HepG2 (cell line): ENCODE measurements around the gene FBXL12. TPM values are rescaled to one million over a fixed set of nuclear protein-coding genes. Genes with fewer than 3 reads are reported as not detected.

ENCODE experiments used
- ATAC-seq: fragments of 200-7000 bp; cut with Tn5 transposase; 3 replicates; pipeline ENCODE4 v1.9.1; 2020; ENCODE audit warnings: mild to moderate bottlenecking, moderate library complexity
- BruUV-seq: library from RNA; stranded (reverse); fragments of 400-500 nt; replicated peaks from 2 replicates; lab custom pipeline; 2021; lab: Mats Ljungman, UMichigan
- CTCF ChIA-PET: fragments of 300-600 bp; formaldehyde crosslinking; extraction: SDS; loops from one replicate; lab custom pipeline; 2021; ENCODE audit warnings: low total read pairs, inconsistent platforms, low intra/inter-chr PET ratio; lab: Yijun Ruan, JAX
- POLR2A ChIA-PET: fragments of 350-600 bp; sonication (Branson Sonifier 250); formaldehyde crosslinking; loops from one replicate; lab custom pipeline; 2020; ENCODE audit warnings: antibody characterized with exemption, inconsistent platforms; lab: Yijun Ruan, JAX
- DNase-seq: peaks from one replicate; pipeline ENCODE4 v3.0.0-alpha.2; 2015; ENCODE audit warnings: low spot score
- FAIRE-seq: peaks from 3 replicates; lab custom pipeline; 2011; peaks lifted over from hg19 to GRCh38; lab: Jason Lieb, UNC
- H2AFZ ChIP-seq: one replicate; pipeline ENCODE4 v1.6.1; 2011; ENCODE audit warnings: low read length, inconsistent platforms
- H3K27ac ChIP-seq: fragments of 300-600 bp; 3 replicates; pipeline ENCODE4 v1.8.0; 2011; ENCODE audit warnings: mixed run types, mild to moderate bottlenecking, mixed read lengths, low read length, inconsistent platforms; ENCODE audit not compliant: insufficient read depth; ENCODE audit errors: extremely low read length
- H3K27me3 ChIP-seq, 2 experiments: fragments of 200-600 bp in 1 of 2; 2 replicates in 1 of 2; 3 replicates in 1 of 2; pipeline versions ENCODE4 v1.6.0 to v1.8.0; 2011; ENCODE audit warnings: low read length in 2 of 2, mild to moderate bottlenecking in 2 of 2, moderate library complexity in 2 of 2, inconsistent platforms in 1 of 2; ENCODE audit not compliant: insufficient read depth in 2 of 2, control insufficient read depth in 1 of 2
- H3K36me3 ChIP-seq, 2 experiments: fragments of 200-600 bp in 1 of 2; replicated peaks in 1 of 2; 2 replicates in 1 of 2; 3 replicates in 1 of 2; pipeline versions ENCODE4 v1.5.1 to v1.8.0; 2011; ENCODE audit warnings: low read length in 2 of 2, inconsistent platforms in 1 of 2; ENCODE audit not compliant: insufficient read depth in 2 of 2, control insufficient read depth in 1 of 2
- H3K4me1 ChIP-seq: 2 replicates; pipeline ENCODE4 v1.5.1; 2012; ENCODE audit warnings: low read length, inconsistent platforms; ENCODE audit not compliant: insufficient read depth
- H3K4me2 ChIP-seq: 2 replicates; pipeline ENCODE4 v1.6.0; 2011; ENCODE audit warnings: low read depth, low read length, inconsistent platforms
- H3K4me3 ChIP-seq, 3 experiments: fragments of 200-600 bp in 1 of 3; sonication (generic), shearing (Covaris generic) in 1 of 3; replicated peaks in 1 of 3; 2 replicates each; pipeline ENCODE4 v1.5.1; 2011 to 2016; ENCODE audit warnings: low read length in 3 of 3, inconsistent platforms in 2 of 3, low read depth in 2 of 3, mild to moderate bottlenecking in 2 of 3, control low read depth in 1 of 3, mixed read lengths in 1 of 3; ENCODE audit not compliant: insufficient read depth in 1 of 3
- H3K79me2 ChIP-seq: one replicate; pipeline ENCODE4 v1.6.1; 2011; ENCODE audit warnings: low read length, inconsistent platforms; ENCODE audit not compliant: insufficient read depth
- H3K9ac ChIP-seq: 2 replicates; pipeline ENCODE4 v1.6.0; 2011; ENCODE audit warnings: mild to moderate bottlenecking, low read depth, low read length, inconsistent platforms; ENCODE audit not compliant: insufficient read depth
- H3K9me3 ChIP-seq: 2 replicates; pipeline ENCODE4 v1.5.1; 2012; ENCODE audit warnings: mild to moderate bottlenecking, low read length
- H4K20me1 ChIP-seq: 2 replicates; pipeline ENCODE4 v1.6.0; 2011; ENCODE audit warnings: inconsistent platforms, mild to moderate bottlenecking, low read length, moderate library complexity; ENCODE audit not compliant: insufficient read depth
- ARNT2 ChIP-seq: sonication (generic); formaldehyde crosslinking; IDR thresholded peaks from 2 replicates; pipeline ENCODE4 v1.8.0; 2022; ENCODE audit warnings: mild to moderate bottlenecking, low read depth, missing genetic modification reagents, moderate library complexity
- BCL6 ChIP-seq: IDR thresholded peaks from 2 replicates; pipeline ENCODE4 v1.6.1; 2016; ENCODE audit warnings: missing genetic modification reagents, missing compliant biosample characterization
- HDAC2 ChIP-seq: sonication (generic); formaldehyde crosslinking; IDR thresholded peaks from 2 replicates; pipeline ENCODE4 v1.4.0; 2020; ENCODE audit warnings: missing genetic modification reagents
- MXI1 ChIP-seq: IDR thresholded peaks from 3 replicates; pipeline ENCODE4 v1.6.1; 2012; ENCODE audit warnings: low read depth, low read length, inconsistent platforms, borderline replicate concordance
- NR2C2 ChIP-seq: sonication (generic); formaldehyde crosslinking; IDR thresholded peaks from 2 replicates; pipeline ENCODE4 v1.4.0; 2020; ENCODE audit warnings: missing genetic modification reagents, mild to moderate bottlenecking, moderate library complexity, borderline replicate concordance
- NRL ChIP-seq: sonication (generic); formaldehyde crosslinking; IDR thresholded peaks from 2 replicates; pipeline ENCODE4 v1.5.0; 2020; ENCODE audit warnings: missing genetic modification reagents, mild to moderate bottlenecking, moderate library complexity, borderline replicate concordance
- RXRA ChIP-seq: sonication (generic); formaldehyde crosslinking; IDR thresholded peaks from 2 replicates; pipeline ENCODE4 v1.5.1; 2020; ENCODE audit warnings: missing genetic modification reagents
- SALL1 ChIP-seq: sonication (generic); formaldehyde crosslinking; IDR thresholded peaks from 2 replicates; pipeline ENCODE4 v1.8.0; 2022; ENCODE audit warnings: mild to moderate bottlenecking, missing genetic modification reagents
- ZFY ChIP-seq: sonication (generic); formaldehyde crosslinking; IDR thresholded peaks from 2 replicates; pipeline ENCODE4 v1.4.0; 2020; ENCODE audit warnings: missing genetic modification reagents
- ZMAT3 ChIP-seq: sonication (generic); formaldehyde crosslinking; conservative IDR thresholded peaks from 2 replicates; pipeline ENCODE4 v1.7.0; 2021; ENCODE audit warnings: missing genetic modification reagents
- ZNF446 ChIP-seq: sonication (generic); formaldehyde crosslinking; IDR thresholded peaks from 2 replicates; pipeline ENCODE4 v1.5.0; 2020; ENCODE audit warnings: mild to moderate bottlenecking, missing genetic modification reagents
- ZNF501 ChIP-seq: sonication (generic); formaldehyde crosslinking; IDR thresholded peaks from 2 replicates; pipeline ENCODE4 v1.5.1; 2020; ENCODE audit warnings: mild to moderate bottlenecking, moderate library complexity, missing genetic modification reagents
- ZNF605 ChIP-seq: sonication (generic); formaldehyde crosslinking; IDR thresholded peaks from 2 replicates; pipeline ENCODE4 v1.8.0; 2022; ENCODE audit warnings: mild to moderate bottlenecking, missing genetic modification reagents
- ZSCAN31 ChIP-seq: sonication (generic); formaldehyde crosslinking; IDR thresholded peaks from 2 replicates; pipeline ENCODE4 v1.5.0; 2020; ENCODE audit warnings: low read depth, mild to moderate bottlenecking, missing genetic modification reagents
- WGBS: methylation state at CpG from one replicate; pipeline ENCODE4 v1.1.6; 2017; ENCODE audit warnings: low lambda C conversion rate; 5-methylcytosine and 5-hydroxymethylcytosine counted together
- in situ Hi-C: cut with HindIII; loops from 2 replicates; pipeline ENCODE4 v1.10.0; 2017; ENCODE audit warnings: low pct_unique_long_range_greater_than_20kb; ENCODE audit not compliant: extremely low pct_ligation_motif_present
- intact Hi-C: fragments of 100-400 bp; cut with micrococcal nuclease; formaldehyde crosslinking; loops from one replicate; pipeline ENCODE4 v1.10.0; 2022; ENCODE audit not compliant: unreplicated experiment
- polyA plus RNA-seq, 8 experiments: library from polyadenylated mRNA; depleted of rRNA in 3 of 8; stranded (reverse) in 7 of 8; unstranded in 1 of 8; fragments of >200 nt; fragmentation: Illumina TruSeq in 4 of 8; extraction: Trizol in 4 of 8; gene quantifications; 2 replicates each; pipeline versions ENCODE4 v1.2.1 to v1.2.3, GENCODE V29; 2011 to 2016; ENCODE audit warnings: low read depth in 4 of 8, missing spikeins in 1 of 8, mixed read lengths in 1 of 8; ENCODE audit not compliant: insufficient read depth in 1 of 8
- total RNA-seq, 5 experiments: library from RNA; depleted of rRNA; stranded (reverse); fragments of >200 nt; fragmentation: Illumina TruSeq; extraction: Trizol; gene quantifications; 2 replicates each; pipeline ENCODE4 v1.2.3, GENCODE V29; 2016; ENCODE audit warnings: low read depth in 1 of 5
- TF ChIP-seq, protein P1 (sequence below): IDR thresholded peaks from 2 replicates; pipeline ENCODE4 v1.6.1; 2016; ENCODE audit warnings: control low read depth
- TF ChIP-seq, protein P2 (sequence below): sonication (generic); formaldehyde crosslinking; IDR thresholded peaks from 2 replicates; pipeline ENCODE4 v1.8.1; 2023; ENCODE audit warnings: mild to moderate bottlenecking, inconsistent platforms, moderate library complexity, missing genetic modification reagents, borderline replicate concordance
- TF ChIP-seq, protein P3 (sequence below): IDR thresholded peaks from 2 replicates; pipeline ENCODE4 v1.6.1; 2016

Gene FBXL12
- total and polyA plus RNA-seq, 2 of the 13 experiments (the other 11 are each of a cell fraction or from before 2014, with no cell fraction given), result 20.4 to 23.1 TPM

DNA sequence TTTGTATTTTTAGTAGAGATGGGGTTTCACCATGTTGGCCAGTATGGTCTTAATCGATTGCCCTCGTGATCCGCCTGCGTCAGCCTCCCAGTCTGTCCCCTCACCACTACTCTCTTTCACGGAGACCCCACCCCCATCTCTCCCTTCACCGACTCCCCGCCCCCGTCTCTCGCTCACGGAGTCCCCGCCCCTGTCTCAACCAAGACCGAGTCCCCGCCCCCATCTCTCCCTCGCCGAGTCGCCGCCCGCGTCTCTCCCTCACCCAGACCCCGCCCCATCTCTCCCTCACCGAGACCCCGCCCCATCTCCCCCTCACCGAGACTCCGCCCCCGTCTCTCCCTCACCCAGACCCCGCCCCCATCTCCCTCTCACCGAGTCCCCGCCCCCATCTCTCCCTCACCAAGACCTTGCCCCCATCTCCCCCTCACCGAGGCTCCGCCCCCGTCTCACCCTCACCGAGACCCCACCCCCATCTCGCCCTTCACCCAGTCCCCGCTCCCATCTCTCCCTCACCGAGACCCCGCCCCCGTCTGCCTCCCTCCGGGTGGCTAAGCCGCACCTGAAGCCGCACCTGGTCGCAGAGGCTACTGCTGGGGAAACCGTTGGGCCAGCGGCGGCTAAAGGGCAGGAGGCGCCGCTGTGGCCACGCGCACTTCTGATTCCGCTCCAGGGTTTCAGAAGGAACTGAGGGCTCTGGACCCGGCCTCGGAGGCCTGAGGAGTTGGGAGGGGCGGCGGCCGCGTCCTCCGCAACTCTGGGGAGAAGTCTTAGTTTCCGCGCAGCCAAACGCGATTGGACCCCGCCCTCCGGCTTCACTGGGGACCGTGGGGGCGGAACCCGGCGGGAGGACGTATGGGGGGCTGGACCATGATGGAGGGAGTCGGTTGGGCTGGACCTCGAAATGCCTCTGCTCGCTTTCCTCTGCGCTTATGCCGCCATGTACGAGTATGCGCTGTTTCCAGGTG, 33.2 kb downstream of the FBXL12 start:
- Histone ChIP-seq H3K4me2 (peak overlapping the region; percentile 84), H2AFZ (no peak overlapping the region), H3K27me3 (no peaks in the 10 kb centered on the region), H4K20me1 (no peaks in the 10 kb centered on the region), H3K27ac (peak overlapping the region; percentile 98), H3K4me3 (peak overlapping the region; percentile 74 to 90 (median 80)), H3K9ac (peak overlapping the region; percentile 85), H3K4me1 (peaks cover 36% of the 10 kb centered on the region), H3K79me2 (no peaks in the 10 kb centered on the region), H3K9me3 (no peaks in the 10 kb centered on the region), H3K36me3 (no peaks in the 10 kb centered on the region)
- WGBS, result 3% methylated on average over 52 of the region's 74 CpGs
- in situ Hi-C loops, result loop anchor here (25.0 kb wide), 1 partner anchor 648 kb away; the partner anchor contains the start of genes OR7G3 and ZNF317
- DNase-seq (peak; percentile 90), ATAC-seq (peak; percentile 83), FAIRE-seq (peak; percentile 30)
- POLR2A ChIA-PET, result interaction anchor here (1.0 kb wide), 1 partner anchor 17 kb away, joined by 7 read pairs; the partner anchor contains the start of gene ZNF846
- BruUV-seq, result TSS peak; percentile 88
- intact Hi-C loops, result loop anchor here (2.0 kb wide), 3 partner anchors 17 to 111 kb away; partner anchors contain the start of genes FBXL12, ZNF562 and ZNF846
- CTCF ChIA-PET, result no interaction called here
- TF ChIP-seq, protein P1, sequence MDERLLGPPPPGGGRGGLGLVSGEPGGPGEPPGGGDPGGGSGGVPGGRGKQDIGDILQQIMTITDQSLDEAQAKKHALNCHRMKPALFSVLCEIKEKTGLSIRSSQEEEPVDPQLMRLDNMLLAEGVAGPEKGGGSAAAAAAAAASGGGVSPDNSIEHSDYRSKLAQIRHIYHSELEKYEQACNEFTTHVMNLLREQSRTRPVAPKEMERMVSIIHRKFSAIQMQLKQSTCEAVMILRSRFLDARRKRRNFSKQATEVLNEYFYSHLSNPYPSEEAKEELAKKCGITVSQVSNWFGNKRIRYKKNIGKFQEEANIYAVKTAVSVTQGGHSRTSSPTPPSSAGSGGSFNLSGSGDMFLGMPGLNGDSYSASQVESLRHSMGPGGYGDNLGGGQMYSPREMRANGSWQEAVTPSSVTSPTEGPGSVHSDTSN (CRISPR knock-in tag), result no peak
- peak; percentile 13; the same call in 1 of the 2 replicates for TF ChIP-seq NR2C2 (CRISPR knock-in tag)
- TF ChIP-seq, protein P2, sequence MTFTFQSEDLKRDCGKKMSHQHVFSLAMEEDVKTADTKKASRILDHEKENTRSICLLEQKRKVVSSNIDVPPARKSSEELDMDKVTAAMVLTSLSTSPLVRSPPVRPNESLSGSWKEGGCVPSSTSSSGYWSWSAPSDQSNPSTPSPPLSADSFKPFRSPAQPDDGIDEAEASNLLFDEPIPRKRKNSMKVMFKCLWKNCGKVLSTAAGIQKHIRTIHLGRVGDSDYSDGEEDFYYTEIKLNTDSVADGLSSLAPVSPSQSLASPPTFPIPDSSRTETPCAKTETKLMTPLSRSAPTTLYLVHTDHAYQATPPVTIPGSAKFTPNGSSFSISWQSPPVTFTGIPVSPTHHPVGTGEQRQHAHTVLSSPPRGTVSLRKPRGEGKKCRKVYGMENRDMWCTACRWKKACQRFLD, result peak; percentile 23; the same call in 1 of the 2 replicates
- TF ChIP-seq ZFY (CRISPR knock-in tag), result peak; percentile 67
- TF ChIP-seq BCL6, result peak; percentile 24; the same call in 1 of the 2 replicates
- TF ChIP-seq ARNT2 (CRISPR knock-in tag), result 0 out of 2 replicates have a peak, but pooled peaks have one; percentile 38
- peak; percentile 60; the same call in 1 of the 2 replicates for TF ChIP-seq RXRA
- 0 out of 2 replicates have a peak, but pooled peaks have one; percentile 61 for TF ChIP-seq ZSCAN31 (CRISPR knock-in tag)
- peak; percentile 27; the same call in 1 of the 2 replicates for TF ChIP-seq NRL (CRISPR knock-in tag)
- peak; percentile 63 for TF ChIP-seq SALL1 (CRISPR knock-in tag)
- TF ChIP-seq HDAC2, result peak; percentile 41; the same call in 1 of the 2 replicates
- TF ChIP-seq ZNF446 (CRISPR knock-in tag), result 0 out of 2 replicates have a peak, but pooled peaks have one; percentile 30
- peak; percentile 75 for TF ChIP-seq ZNF501 (CRISPR knock-in tag)
- TF ChIP-seq ZMAT3 (CRISPR knock-in tag), result peak; percentile 76; the same call in 1 of the 2 replicates
- TF ChIP-seq ZNF605 (CRISPR knock-in tag), result peak; percentile 52; the same call in 1 of the 2 replicates
- peak; percentile 35; the same call in 1 of the 3 replicates for TF ChIP-seq MXI1
- TF ChIP-seq, protein P3, sequence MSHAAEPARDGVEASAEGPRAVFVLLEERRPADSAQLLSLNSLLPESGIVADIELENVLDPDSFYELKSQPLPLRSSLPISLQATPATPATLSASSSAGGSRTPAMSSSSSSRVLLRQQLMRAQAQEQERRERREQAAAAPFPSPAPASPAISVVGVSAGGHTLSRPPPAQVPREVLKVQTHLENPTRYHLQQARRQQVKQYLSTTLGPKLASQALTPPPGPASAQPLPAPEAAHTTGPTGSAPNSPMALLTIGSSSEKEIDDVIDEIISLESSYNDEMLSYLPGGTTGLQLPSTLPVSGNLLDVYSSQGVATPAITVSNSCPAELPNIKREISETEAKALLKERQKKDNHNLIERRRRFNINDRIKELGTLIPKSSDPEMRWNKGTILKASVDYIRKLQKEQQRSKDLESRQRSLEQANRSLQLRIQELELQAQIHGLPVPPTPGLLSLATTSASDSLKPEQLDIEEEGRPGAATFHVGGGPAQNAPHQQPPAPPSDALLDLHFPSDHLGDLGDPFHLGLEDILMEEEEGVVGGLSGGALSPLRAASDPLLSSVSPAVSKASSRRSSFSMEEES, result peak; percentile 59
